ENCODE data around the gene IRX2.

IRX2 gene

GRCh38 chr5:2797160-2797559, 45.7 kb upstream of the IRX2 start:
- DNase-seq = peak; percentile 93
- Histone ChIP-seq H2AFZ (ENCODE audit: low read length) (peak overlapping the region; percentile 40; the same call in 1 of the 2 replicates), H3K79me2 (ENCODE audit: low read length) (no peaks in the 10 kb centered on the region), H3K27ac (ENCODE audit: low read length) (peak overlapping the region; percentile 85), H3K9me2 (replicated peaks; ENCODE audit: insufficient read depth, low read length) (no peaks in the 10 kb centered on the region), H3F3A (ENCODE audit: insufficient read depth, low read length) (peaks cover 21% of the 10 kb centered on the region), H4K20me1 (ENCODE audit: insufficient read depth, low read length) (no peaks in the 10 kb centered on the region), H3K4me2 (ENCODE audit: low read depth, low read length) (peak overlapping the region; percentile 36), H3K4me1 (ENCODE audit: low read length) (peaks cover 26% of the 10 kb centered on the region), H3K27me3 (replicated peaks; ENCODE audit: insufficient read depth, low read length) (no peaks in the 10 kb centered on the region), H3K9ac (ENCODE audit: low read length) (peak overlapping the region; percentile 17; the same call in 1 of the 2 replicates), H3K4me3 (ENCODE audit: low read length) (no peak overlapping the region), H3K9me3 (replicated peaks; ENCODE audit: insufficient read depth, low read length) (no peaks in the 10 kb centered on the region), H3K36me3 (replicated peaks; ENCODE audit: insufficient read depth, low read length) (no peaks in the 10 kb centered on the region)
- TF ChIP-seq EZH2phosphoT487 (IDR thresholded peaks at IDR 0.05; ENCODE audit: low read length) (no peak), EZH2 (optimal IDR thresholded peaks at IDR 0.05; ENCODE audit: low read depth, low read length) (no peak)
- TF ChIP-seq, protein P1, sequence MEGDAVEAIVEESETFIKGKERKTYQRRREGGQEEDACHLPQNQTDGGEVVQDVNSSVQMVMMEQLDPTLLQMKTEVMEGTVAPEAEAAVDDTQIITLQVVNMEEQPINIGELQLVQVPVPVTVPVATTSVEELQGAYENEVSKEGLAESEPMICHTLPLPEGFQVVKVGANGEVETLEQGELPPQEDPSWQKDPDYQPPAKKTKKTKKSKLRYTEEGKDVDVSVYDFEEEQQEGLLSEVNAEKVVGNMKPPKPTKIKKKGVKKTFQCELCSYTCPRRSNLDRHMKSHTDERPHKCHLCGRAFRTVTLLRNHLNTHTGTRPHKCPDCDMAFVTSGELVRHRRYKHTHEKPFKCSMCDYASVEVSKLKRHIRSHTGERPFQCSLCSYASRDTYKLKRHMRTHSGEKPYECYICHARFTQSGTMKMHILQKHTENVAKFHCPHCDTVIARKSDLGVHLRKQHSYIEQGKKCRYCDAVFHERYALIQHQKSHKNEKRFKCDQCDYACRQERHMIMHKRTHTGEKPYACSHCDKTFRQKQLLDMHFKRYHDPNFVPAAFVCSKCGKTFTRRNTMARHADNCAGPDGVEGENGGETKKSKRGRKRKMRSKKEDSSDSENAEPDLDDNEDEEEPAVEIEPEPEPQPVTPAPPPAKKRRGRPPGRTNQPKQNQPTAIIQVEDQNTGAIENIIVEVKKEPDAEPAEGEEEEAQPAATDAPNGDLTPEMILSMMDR (IDR thresholded peaks at IDR 0.05; ENCODE audit: low read length) = no peak

DNA sequence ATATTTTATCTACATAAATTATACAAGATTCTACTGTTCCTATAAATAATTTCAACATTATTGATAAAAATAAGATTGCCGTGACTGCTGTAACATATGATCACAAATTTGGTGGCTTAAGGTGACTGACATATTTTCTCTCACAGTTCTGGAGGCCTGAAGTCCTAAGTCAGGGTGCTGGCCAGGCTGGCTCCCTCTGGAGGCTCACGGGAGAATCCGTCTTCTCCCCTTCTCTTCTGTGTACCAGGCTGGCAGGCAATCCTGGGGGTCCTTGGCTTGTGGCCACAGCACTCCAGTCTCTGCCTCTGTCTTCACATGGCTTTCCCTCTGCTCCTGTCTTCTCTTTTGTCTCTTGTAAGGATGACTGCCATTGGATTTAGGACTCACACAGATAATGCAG, 31.7 kb upstream of the IRX2 start:
- no peak overlapping the region for H3K9ac ChIP-seq (ENCODE audit: low read length)
- no peak overlapping the region for H3K4me3 ChIP-seq (ENCODE audit: low read length)
- H3K79me2 ChIP-seq (ENCODE audit: low read length) = no peaks in the 10 kb centered on the region
- no peak overlapping the region for H3K27ac ChIP-seq (ENCODE audit: low read length)
- no peak overlapping the region for H2AFZ ChIP-seq (ENCODE audit: low read length)
- H3F3A ChIP-seq (ENCODE audit: insufficient read depth, low read length) = peaks cover 3% of the 10 kb centered on the region; the same call in 1 of the 2 replicates
- no peaks in the 10 kb centered on the region for H3K9me3 ChIP-seq (replicated peaks; ENCODE audit: insufficient read depth, low read length)
- no peaks in the 10 kb centered on the region for H3K27me3 ChIP-seq (replicated peaks; ENCODE audit: insufficient read depth, low read length)
- H3K9me2 ChIP-seq (replicated peaks; ENCODE audit: insufficient read depth, low read length) = no peaks in the 10 kb centered on the region
- TF ChIP-seq EZH2phosphoT487 (IDR thresholded peaks at IDR 0.05; ENCODE audit: low read length) = no peak
- no peaks in the 10 kb centered on the region for H3K36me3 ChIP-seq (replicated peaks; ENCODE audit: insufficient read depth, low read length)
- no peak for DNase-seq
- H3K4me2 ChIP-seq (ENCODE audit: low read depth, low read length) = no peak overlapping the region
- no peaks in the 10 kb centered on the region for H4K20me1 ChIP-seq (ENCODE audit: insufficient read depth, low read length)
- H3K4me1 ChIP-seq (ENCODE audit: low read length) = peaks cover 14% of the 10 kb centered on the region

- Histone ChIP-seq H3K79me2 (ENCODE audit: low read length) (no peaks in the 10 kb centered on the region), H3K27ac (ENCODE audit: low read length) (no peak overlapping the region), H3K4me3 (ENCODE audit: low read length) (no peak overlapping the region), H3K4me1 (ENCODE audit: low read length) (peaks cover 14% of the 10 kb centered on the region), H4K20me1 (ENCODE audit: insufficient read depth, low read length) (no peaks in the 10 kb centered on the region), H2AFZ (ENCODE audit: low read length) (no peak overlapping the region), H3K4me2 (ENCODE audit: low read depth, low read length) (no peak overlapping the region), H3F3A (ENCODE audit: insufficient read depth, low read length) (peaks cover 3% of the 10 kb centered on the region; the same call in 1 of the 2 replicates), H3K36me3 (replicated peaks; ENCODE audit: insufficient read depth, low read length) (no peaks in the 10 kb centered on the region), H3K27me3 (replicated peaks; ENCODE audit: insufficient read depth, low read length) (no peaks in the 10 kb centered on the region), H3K9me2 (replicated peaks; ENCODE audit: insufficient read depth, low read length) (no peaks in the 10 kb centered on the region), H3K9me3 (replicated peaks; ENCODE audit: insufficient read depth, low read length) (no peaks in the 10 kb centered on the region), H3K9ac (ENCODE audit: low read length) (no peak overlapping the region)
- no peak for DNase-seq
- no peak for TF ChIP-seq EZH2 (optimal IDR thresholded peaks at IDR 0.05; ENCODE audit: low read depth, low read length)
- no peak for TF ChIP-seq EZH2phosphoT487 (IDR thresholded peaks at IDR 0.05; ENCODE audit: low read length)
- TF ChIP-seq, protein P1 (IDR thresholded peaks at IDR 0.05; ENCODE audit: low read length) = no peak
These were observed 31.2 kb upstream of the IRX2 start for GRCh38 chr5:2782658-2783057.

GRCh38 chr5:2780421-2781171, 29.1 kb upstream of the IRX2 start:
- Histone ChIP-seq H3F3A (ENCODE audit: insufficient read depth, low read length) (peaks cover 18% of the 10 kb centered on the region), H3K79me2 (ENCODE audit: low read length) (no peaks in the 10 kb centered on the region), H3K27me3 (replicated peaks; ENCODE audit: insufficient read depth, low read length) (no peaks in the 10 kb centered on the region), H3K9me3 (replicated peaks; ENCODE audit: insufficient read depth, low read length) (no peaks in the 10 kb centered on the region), H3K4me1 (ENCODE audit: low read length) (peaks cover 29% of the 10 kb centered on the region), H3K9ac (ENCODE audit: low read length) (no peak overlapping the region), H4K20me1 (ENCODE audit: insufficient read depth, low read length) (no peaks in the 10 kb centered on the region), H3K4me2 (ENCODE audit: low read depth, low read length) (no peak overlapping the region), H3K9me2 (replicated peaks; ENCODE audit: insufficient read depth, low read length) (no peaks in the 10 kb centered on the region), H3K4me3 (ENCODE audit: low read length) (no peak overlapping the region), H3K27ac (ENCODE audit: low read length) (peak overlapping the region; percentile 21; the same call in 1 of the 2 replicates), H3K36me3 (replicated peaks; ENCODE audit: insufficient read depth, low read length) (no peaks in the 10 kb centered on the region), H2AFZ (ENCODE audit: low read length) (no peak overlapping the region)
- DNase-seq = peak; percentile 65
- TF ChIP-seq, protein P1 (IDR thresholded peaks at IDR 0.05; ENCODE audit: low read length) = no peak
- no peak for TF ChIP-seq EZH2 (optimal IDR thresholded peaks at IDR 0.05; ENCODE audit: low read depth, low read length)
- TF ChIP-seq EZH2phosphoT487 (IDR thresholded peaks at IDR 0.05; ENCODE audit: low read length) = no peak
